Activated T-cell treated with anti-CD3 and anti-CD28 coated beads, Interleukin-2, amount 50 U/mL, for 4 hours (primary cell): Measurements from ENCODE around the gene TPRG1. TPM values are rescaled to one million over a fixed set of nuclear protein-coding genes. Genes with fewer than 3 reads are reported as not detected.

Source experiments
- ATAC-seq, 2 donors: fragments of 200-7000 bp; cut with Tn5 transposase; one replicate each; pipeline ENCODE4 v1.10.0; 2021
- DNase-seq: peaks from one replicate; pipeline ENCODE4 v3.0.0-alpha.2; 2020
- H3K27me3 Mint-ChIP-seq: one replicate; pipeline ENCODE4 v1.8.0; 2021; ENCODE audit warnings: low read depth, mixed read lengths
- H3K36me3 Mint-ChIP-seq: one replicate; pipeline ENCODE4 v1.8.0; 2022; ENCODE audit warnings: mixed read lengths; ENCODE audit not compliant: insufficient read depth
- H3K4me1 Mint-ChIP-seq: one replicate; pipeline ENCODE4 v1.8.0; 2021; ENCODE audit warnings: low read depth, mixed read lengths
- H3K4me3 Mint-ChIP-seq: one replicate; pipeline ENCODE4 v1.8.0; 2021; ENCODE audit warnings: mild to moderate bottlenecking, moderate library complexity, mixed read lengths
- H3K9me3 Mint-ChIP-seq: one replicate; pipeline ENCODE4 v1.8.0; 2021; ENCODE audit warnings: mixed read lengths
- total RNA-seq, 3 donors: library from RNA; stranded (reverse); gene quantifications; one replicate each; pipeline ENCODE4 v1.2.1, GENCODE V29; 2021

The TPRG1 gene
- total RNA-seq, 3 donors from 2014 or later = 6.2 to 10.6 (median 7.4) TPM

- Mint-ChIP-seq H3K27me3 (no peaks in the 10 kb centered on the region), H3K36me3 (peaks cover 2% of the 10 kb centered on the region)
These were observed 12.8 kb downstream of the TPRG1 start for GRCh38 chr3:189184566-189184965.

GRCh38 chr3:189186101-189186500, 14.3 kb downstream of the TPRG1 start:
- H3K9me3 Mint-ChIP-seq = peaks cover 19% of the 10 kb centered on the region
- DNase-seq = no peak

More at GRCh38 chr3:189184566-189184965, 12.8 kb downstream of the TPRG1 start:
- H3K4me1 Mint-ChIP-seq = no peaks in the 10 kb centered on the region
- DNase-seq = no peak
- no peak overlapping the region for H3K4me3 Mint-ChIP-seq
- ATAC-seq = no peak
- peaks cover 22% of the 10 kb centered on the region for H3K9me3 Mint-ChIP-seq

GRCh38 chr3:189188466-189188865, 16.7 kb downstream of the TPRG1 start:
- H3K36me3 Mint-ChIP-seq = peaks cover 2% of the 10 kb centered on the region
- no peaks in the 10 kb centered on the region for H3K4me1 Mint-ChIP-seq
- DNase-seq = no peak
- ATAC-seq = no peak
- no peaks in the 10 kb centered on the region for H3K27me3 Mint-ChIP-seq
- H3K9me3 Mint-ChIP-seq = peaks cover 23% of the 10 kb centered on the region
- H3K4me3 Mint-ChIP-seq = no peak overlapping the region

More at GRCh38 chr3:189186101-189186500, 14.3 kb downstream of the TPRG1 start:
- H3K4me1 Mint-ChIP-seq = no peaks in the 10 kb centered on the region
- no peaks in the 10 kb centered on the region for H3K27me3 Mint-ChIP-seq
- no peak overlapping the region for H3K4me3 Mint-ChIP-seq
- no peak for ATAC-seq
- H3K36me3 Mint-ChIP-seq = peaks cover 2% of the 10 kb centered on the region

- DNase-seq = no peak
- Mint-ChIP-seq H3K36me3 (peaks cover 12% of the 10 kb centered on the region), H3K4me3 (no peak overlapping the region), H3K9me3 (peaks cover 40% of the 10 kb centered on the region), H3K27me3 (no peaks in the 10 kb centered on the region), H3K4me1 (no peaks in the 10 kb centered on the region)
- ATAC-seq = no peak
These were observed 21.0 kb downstream of the TPRG1 start for GRCh38 chr3:189192725-189193124.

GRCh38 chr3:189195302-189195701, 23.5 kb downstream of the TPRG1 start:
- H3K9me3 Mint-ChIP-seq = peaks cover 47% of the 10 kb centered on the region

GRCh38 chr3:189202106-189202505, 30.3 kb downstream of the TPRG1 start:
- Mint-ChIP-seq H3K27me3 (peaks cover 2% of the 10 kb centered on the region), H3K36me3 (peaks cover 5% of the 10 kb centered on the region), H3K4me3 (no peak overlapping the region), H3K4me1 (no peaks in the 10 kb centered on the region), H3K9me3 (peaks cover 11% of the 10 kb centered on the region)
- DNase-seq (no peak), ATAC-seq (no peak)

More at GRCh38 chr3:189195302-189195701, 23.5 kb downstream of the TPRG1 start:
- H3K36me3 Mint-ChIP-seq = peaks cover 12% of the 10 kb centered on the region
- ATAC-seq (no peak), DNase-seq (no peak)
- H3K4me1 Mint-ChIP-seq = no peaks in the 10 kb centered on the region
- no peak overlapping the region for H3K4me3 Mint-ChIP-seq
- H3K27me3 Mint-ChIP-seq = no peaks in the 10 kb centered on the region

GRCh38 chr3:189202583-189202982, 30.8 kb downstream of the TPRG1 start:
- ATAC-seq = no peak

GRCh38 chr3:189204167-189204866, 32.5 kb downstream of the TPRG1 start:
- H3K4me3 Mint-ChIP-seq = no peak overlapping the region
- DNase-seq = no peak
- ATAC-seq = no peak
- H3K27me3 Mint-ChIP-seq = peaks cover 7% of the 10 kb centered on the region
- H3K4me1 Mint-ChIP-seq = no peaks in the 10 kb centered on the region
- H3K36me3 Mint-ChIP-seq = peaks cover 2% of the 10 kb centered on the region
- H3K9me3 Mint-ChIP-seq = no peaks in the 10 kb centered on the region

More at GRCh38 chr3:189202583-189202982, 30.8 kb downstream of the TPRG1 start:
- Mint-ChIP-seq H3K36me3 (peaks cover 2% of the 10 kb centered on the region), H3K9me3 (peaks cover 7% of the 10 kb centered on the region), H3K4me3 (no peak overlapping the region), H3K4me1 (no peaks in the 10 kb centered on the region), H3K27me3 (peaks cover 5% of the 10 kb centered on the region)
- no peak for DNase-seq

GRCh38 chr3:189204937-189205336, 33.2 kb downstream of the TPRG1 start:
- Mint-ChIP-seq H3K27me3 (peaks cover 9% of the 10 kb centered on the region), H3K4me1 (no peaks in the 10 kb centered on the region), H3K4me3 (no peak overlapping the region), H3K36me3 (peaks cover 2% of the 10 kb centered on the region), H3K9me3 (no peaks in the 10 kb centered on the region)
- ATAC-seq = no peak
- no peak for DNase-seq

GRCh38 chr3:189210251-189210770, 38.5 kb downstream of the TPRG1 start:
- H3K9me3 Mint-ChIP-seq = no peaks in the 10 kb centered on the region
- no peak for DNase-seq
- no peaks in the 10 kb centered on the region for H3K36me3 Mint-ChIP-seq
- ATAC-seq = no peak
- no peak overlapping the region for H3K4me3 Mint-ChIP-seq
- peaks cover 9% of the 10 kb centered on the region for H3K27me3 Mint-ChIP-seq
- H3K4me1 Mint-ChIP-seq = no peaks in the 10 kb centered on the region

GRCh38 chr3:189212681-189213080, 40.9 kb downstream of the TPRG1 start:
- H3K4me3 Mint-ChIP-seq = no peak overlapping the region
- no peak for ATAC-seq
- H3K4me1 Mint-ChIP-seq = no peaks in the 10 kb centered on the region
- no peak for DNase-seq
- no peaks in the 10 kb centered on the region for H3K36me3 Mint-ChIP-seq
- H3K9me3 Mint-ChIP-seq = no peaks in the 10 kb centered on the region
- H3K27me3 Mint-ChIP-seq = peaks cover 4% of the 10 kb centered on the region

- Mint-ChIP-seq H3K36me3 (no peaks in the 10 kb centered on the region), H3K9me3 (no peaks in the 10 kb centered on the region)
- no peak for DNase-seq
These were observed 42.9 kb downstream of the TPRG1 start for GRCh38 chr3:189214651-189215050.

GRCh38 chr3:189222927-189223636, 51.3 kb downstream of the TPRG1 start:
- ATAC-seq (no peak), DNase-seq (no peak)
- Mint-ChIP-seq H3K27me3 (no peaks in the 10 kb centered on the region), H3K9me3 (no peaks in the 10 kb centered on the region), H3K4me1 (no peaks in the 10 kb centered on the region), H3K36me3 (no peaks in the 10 kb centered on the region), H3K4me3 (no peak overlapping the region)

More at GRCh38 chr3:189214651-189215050, 42.9 kb downstream of the TPRG1 start:
- no peaks in the 10 kb centered on the region for H3K4me1 Mint-ChIP-seq
- ATAC-seq = no peak
- peaks cover under 1% of the 10 kb centered on the region for H3K27me3 Mint-ChIP-seq
- H3K4me3 Mint-ChIP-seq = no peak overlapping the region

GRCh38 chr3:189225431-189225830, 53.7 kb downstream of the TPRG1 start:
- no peak for ATAC-seq
- H3K4me3 Mint-ChIP-seq = no peak overlapping the region
- H3K4me1 Mint-ChIP-seq = no peaks in the 10 kb centered on the region
- H3K9me3 Mint-ChIP-seq = no peaks in the 10 kb centered on the region
- no peaks in the 10 kb centered on the region for H3K36me3 Mint-ChIP-seq
- DNase-seq = no peak
- no peaks in the 10 kb centered on the region for H3K27me3 Mint-ChIP-seq

- H3K9me3 Mint-ChIP-seq = no peaks in the 10 kb centered on the region
- no peaks in the 10 kb centered on the region for H3K4me1 Mint-ChIP-seq
- DNase-seq = no peak
- H3K4me3 Mint-ChIP-seq = no peak overlapping the region
- H3K27me3 Mint-ChIP-seq = no peaks in the 10 kb centered on the region
- H3K36me3 Mint-ChIP-seq = no peaks in the 10 kb centered on the region
- ATAC-seq = no peak
These were observed 55.5 kb downstream of the TPRG1 start for GRCh38 chr3:189227249-189227648.
